Breast epithelium (tissue), 4 donors: ENCODE measurements around the gene TCOF1. TPM values are rescaled to one million over a fixed set of nuclear protein-coding genes. Genes with fewer than 3 reads are reported as not detected.

Source experiments
- DNase-seq, 2 donors: peaks; one replicate each; pipeline ENCODE4 v3.0.0-alpha.2; 2019; ENCODE audit warnings: low spot score in 2 of 2
- H3K27ac ChIP-seq, 2 donors: fragments of 200-600 bp; sonication (generic) in 1 of 2; one replicate each; pipeline ENCODE4 v1.5.1; 2016 to 2019; ENCODE audit warnings: mild to moderate bottlenecking in 1 of 2
- H3K27me3 ChIP-seq, 2 donors: fragments of 200-600 bp; sonication (generic) in 1 of 2; one replicate each; pipeline versions ENCODE4 v1.5.1 to v1.6.0; 2017 to 2019; ENCODE audit warnings: control low read depth in 1 of 2, mild to moderate bottlenecking in 1 of 2
- H3K36me3 ChIP-seq: fragments of 200-600 bp; one replicate; pipeline ENCODE4 v1.5.1; 2019
- H3K4me1 ChIP-seq, 2 donors: fragments of 200-600 bp; sonication (generic); one replicate each; pipeline ENCODE4 v1.5.1; 2016 to 2019; ENCODE audit warnings: control low read depth in 1 of 2
- H3K4me3 ChIP-seq, 3 donors: fragments of 200-600 bp; sonication (generic); 1 replicate in 2 of 3; 2 replicates in 1 of 3; pipeline ENCODE4 v1.5.1; 2016 to 2019; ENCODE audit warnings: mild to moderate bottlenecking in 3 of 3, moderate library complexity in 2 of 3
- H3K9me3 ChIP-seq, 2 donors: fragments of 200-600 bp; sonication (generic) in 1 of 2; one replicate each; pipeline ENCODE4 v1.5.1; 2016 to 2019; ENCODE audit warnings: control low read depth in 1 of 2
- CTCF ChIP-seq, 3 donors: fragments of 450-650 bp; IDR thresholded peaks; one replicate each; pipeline ENCODE4 v1.5.1; 2016 to 2017; ENCODE audit warnings: antibody characterized with exemption in 3 of 3, mild to moderate bottlenecking in 3 of 3, moderate library complexity in 3 of 3
- POLR2A ChIP-seq: fragments of 450-650 bp; IDR thresholded peaks from one replicate; pipeline ENCODE4 v1.6.1; 2016; ENCODE audit warnings: antibody characterized with exemption, mild to moderate bottlenecking, moderate library complexity
- POLR2AphosphoS5 ChIP-seq, 3 donors: sonication (generic); formaldehyde crosslinking; IDR thresholded peaks; one replicate each; pipeline ENCODE4 v1.6.1; 2017; ENCODE audit warnings: antibody characterized with exemption in 3 of 3
- intact Hi-C: fragments of 100-400 bp; cut with DNase I; formaldehyde crosslinking; loops from one replicate; pipeline ENCODE4 v1.15.1; 2023; ENCODE audit warnings: low total_unique reads
- total RNA-seq, 3 donors: library from RNA; depleted of rRNA; stranded (reverse); fragments of >200 nt; gene quantifications; one replicate each; pipeline ENCODE4 v1.1.0, GENCODE V29; 2016

TCOF1 gene
- total RNA-seq, 3 donors from 2014 or later: 20.6 to 37.7 (median 36.1) TPM

- TF ChIP-seq CTCF (IDR thresholded peaks at IDR 0.05): no peak
- no peak for TF ChIP-seq POLR2A
- TF ChIP-seq POLR2AphosphoS5 (IDR thresholded peaks at IDR 0.05): no peak
- H3K27ac ChIP-seq: no peak overlapping the region
- no peak for DNase-seq
- H3K36me3 ChIP-seq: no peaks in the 10 kb centered on the region
- H3K27me3 ChIP-seq: no peaks in the 10 kb centered on the region
- no peak overlapping the region for H3K4me3 ChIP-seq
- no peaks in the 10 kb centered on the region for H3K9me3 ChIP-seq
- H3K4me1 ChIP-seq: no peaks in the 10 kb centered on the region
- intact Hi-C loops: no loop called here
Observed at GRCh38 chr5:150343994-150344631, 13.4 kb upstream of the TCOF1 start.

GRCh38 chr5:150345716-150346115, 11.8 kb upstream of the TCOF1 start:
- intact Hi-C loops: no loop called here
- Histone ChIP-seq H3K4me1 (no peaks in the 10 kb centered on the region), H3K36me3 (no peaks in the 10 kb centered on the region), H3K27ac (no peak overlapping the region), H3K4me3 (no peak overlapping the region), H3K9me3 (no peaks in the 10 kb centered on the region), H3K27me3 (no peaks in the 10 kb centered on the region)
- no peak for DNase-seq
- TF ChIP-seq POLR2AphosphoS5 (IDR thresholded peaks at IDR 0.05) (no peak), CTCF (IDR thresholded peaks at IDR 0.05) (no peak), POLR2A (no peak)

GRCh38 chr5:150346592-150346991, 10.9 kb upstream of the TCOF1 start:
- no peak for DNase-seq

GRCh38 chr5:150347003-150347402, 10.5 kb upstream of the TCOF1 start:
- intact Hi-C loops: no loop called here
- no peaks in the 10 kb centered on the region for H3K4me1 ChIP-seq
- H3K36me3 ChIP-seq: no peaks in the 10 kb centered on the region
- H3K4me3 ChIP-seq: no peak overlapping the region
- TF ChIP-seq POLR2A (no peak), POLR2AphosphoS5 (IDR thresholded peaks at IDR 0.05) (no peak), CTCF (IDR thresholded peaks at IDR 0.05) (no peak)
- no peak overlapping the region for H3K27ac ChIP-seq
- H3K9me3 ChIP-seq: no peaks in the 10 kb centered on the region
- no peak for DNase-seq
- H3K27me3 ChIP-seq: no peaks in the 10 kb centered on the region

More at GRCh38 chr5:150346592-150346991, 10.9 kb upstream of the TCOF1 start:
- Histone ChIP-seq H3K9me3 (no peaks in the 10 kb centered on the region), H3K4me3 (no peak overlapping the region), H3K27me3 (no peaks in the 10 kb centered on the region), H3K27ac (no peak overlapping the region), H3K4me1 (no peaks in the 10 kb centered on the region), H3K36me3 (no peaks in the 10 kb centered on the region)
- intact Hi-C loops: no loop called here
- TF ChIP-seq CTCF (IDR thresholded peaks at IDR 0.05) (no peak), POLR2AphosphoS5 (IDR thresholded peaks at IDR 0.05) (no peak)

- no peak overlapping the region for H3K27ac ChIP-seq
- TF ChIP-seq CTCF (IDR thresholded peaks at IDR 0.05) (no peak), POLR2A (no peak), POLR2AphosphoS5 (IDR thresholded peaks at IDR 0.05) (no peak)
- H3K27me3 ChIP-seq: no peaks in the 10 kb centered on the region
- no peaks in the 10 kb centered on the region for H3K4me1 ChIP-seq
- no peak overlapping the region for H3K4me3 ChIP-seq
- H3K9me3 ChIP-seq: no peaks in the 10 kb centered on the region
- intact Hi-C loops: no loop called here
- no peak for DNase-seq
- no peaks in the 10 kb centered on the region for H3K36me3 ChIP-seq
Observed at GRCh38 chr5:150347451-150347850, 10.0 kb upstream of the TCOF1 start.
